Measurements from ENCODE around the gene PGP.

DNA sequence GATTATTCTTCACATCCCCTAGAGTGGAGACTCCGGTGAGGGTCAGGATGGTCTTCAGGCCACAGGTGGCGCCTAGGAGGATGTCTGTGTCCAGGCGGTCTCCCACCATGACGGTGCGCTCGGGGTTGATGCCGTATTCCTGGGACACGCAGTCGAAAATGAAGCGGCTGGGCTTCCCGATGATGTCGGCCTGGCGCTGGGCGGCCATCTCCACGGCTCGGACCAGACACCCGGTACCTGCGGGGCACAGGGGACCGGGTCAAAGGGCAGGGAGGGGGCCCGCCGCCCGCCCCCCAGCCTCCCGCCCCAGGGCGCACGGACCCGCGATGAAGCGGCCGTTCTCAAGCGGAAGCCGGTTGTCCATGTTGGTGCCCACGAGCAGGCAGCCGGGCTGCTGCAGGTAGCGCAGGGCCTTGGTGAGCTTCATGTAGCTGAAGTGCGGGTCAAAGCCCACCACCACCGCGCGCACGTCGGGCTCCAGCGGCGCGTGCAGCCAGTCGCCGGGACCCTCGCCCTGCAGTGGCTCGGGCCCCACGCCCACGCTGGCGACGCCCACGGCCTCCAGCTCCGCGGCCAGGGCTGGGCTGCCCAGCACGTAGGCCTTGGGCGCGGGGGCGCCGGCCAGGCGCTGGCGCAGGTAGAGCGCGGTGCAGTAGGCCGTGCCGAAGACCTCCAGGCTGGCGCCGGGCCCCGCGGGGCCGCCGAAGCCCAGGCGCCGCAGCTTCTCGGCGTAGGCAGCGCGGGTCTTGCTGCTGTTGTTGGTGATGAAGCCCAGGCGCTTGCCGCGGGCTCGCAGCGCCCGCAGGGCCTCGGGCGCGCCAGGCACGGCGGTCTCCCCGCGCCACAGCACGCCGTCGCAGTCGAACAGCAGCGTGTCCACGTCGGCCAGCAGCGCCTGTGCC is 572 bp downstream of the PGP start:
- TF ChIP-seq, protein P1, sequence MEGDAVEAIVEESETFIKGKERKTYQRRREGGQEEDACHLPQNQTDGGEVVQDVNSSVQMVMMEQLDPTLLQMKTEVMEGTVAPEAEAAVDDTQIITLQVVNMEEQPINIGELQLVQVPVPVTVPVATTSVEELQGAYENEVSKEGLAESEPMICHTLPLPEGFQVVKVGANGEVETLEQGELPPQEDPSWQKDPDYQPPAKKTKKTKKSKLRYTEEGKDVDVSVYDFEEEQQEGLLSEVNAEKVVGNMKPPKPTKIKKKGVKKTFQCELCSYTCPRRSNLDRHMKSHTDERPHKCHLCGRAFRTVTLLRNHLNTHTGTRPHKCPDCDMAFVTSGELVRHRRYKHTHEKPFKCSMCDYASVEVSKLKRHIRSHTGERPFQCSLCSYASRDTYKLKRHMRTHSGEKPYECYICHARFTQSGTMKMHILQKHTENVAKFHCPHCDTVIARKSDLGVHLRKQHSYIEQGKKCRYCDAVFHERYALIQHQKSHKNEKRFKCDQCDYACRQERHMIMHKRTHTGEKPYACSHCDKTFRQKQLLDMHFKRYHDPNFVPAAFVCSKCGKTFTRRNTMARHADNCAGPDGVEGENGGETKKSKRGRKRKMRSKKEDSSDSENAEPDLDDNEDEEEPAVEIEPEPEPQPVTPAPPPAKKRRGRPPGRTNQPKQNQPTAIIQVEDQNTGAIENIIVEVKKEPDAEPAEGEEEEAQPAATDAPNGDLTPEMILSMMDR (IDR thresholded peaks at IDR 0.05), result no peak
- peak in 1 of 2 donors; percentile 30 for TF ChIP-seq POLR2A (IDR thresholded peaks at IDR 0.05)

Data from uterus (tissue), 2 donors.